Upper lobe of left lung (tissue), 6 donors: Measurements from ENCODE around the gene WDR93. TPM values are rescaled to one million over a fixed set of nuclear protein-coding genes. Genes with fewer than 3 reads are reported as not detected.
"Not testable (repeated sequence)": the region's sequence is repeated elsewhere in the genome, so short reads cannot be mapped to it uniquely, and the experiment has no call there.

Source experiments
- ATAC-seq, 2 donors: fragments of 200-7000 bp; cut with Tn5 transposase; one replicate each; pipeline ENCODE4 v1.9.1; 2022; ENCODE audit warnings: mild to moderate bottlenecking in 2 of 2, moderate library complexity in 2 of 2; ENCODE audit not compliant: low FRiP score in 2 of 2
- DNase-seq, 2 donors: peaks; one replicate each; pipeline ENCODE4 v3.0.0-alpha.2; 2019 to 2020
- H3K27ac ChIP-seq, 4 donors: fragments of 200-600 bp; sonication (generic); one replicate each; pipeline ENCODE4 v1.5.1; 2016 to 2019
- H3K27me3 ChIP-seq, 4 donors: fragments of 200-600 bp; sonication (generic); one replicate each; pipeline ENCODE4 v1.5.1; 2017 to 2019
- H3K36me3 ChIP-seq, 4 donors: fragments of 200-600 bp; sonication (generic); one replicate each; pipeline ENCODE4 v1.5.1; 2016 to 2019
- H3K4me1 ChIP-seq, 4 donors: fragments of 200-600 bp; sonication (generic); one replicate each; pipeline ENCODE4 v1.5.1; 2018 to 2019
- H3K4me3 ChIP-seq, 4 donors: fragments of 200-600 bp; sonication (generic); one replicate each; pipeline ENCODE4 v1.5.1; 2017 to 2019; ENCODE audit warnings: mild to moderate bottlenecking in 2 of 4, moderate library complexity in 1 of 4
- H3K9me3 ChIP-seq, 4 donors: fragments of 200-600 bp; sonication (generic); one replicate each; pipeline ENCODE4 v1.5.1; 2018 to 2019
- EP300 ChIP-seq, 4 donors: sonication (generic); formaldehyde crosslinking; IDR thresholded peaks; one replicate each; pipeline ENCODE4 v1.5.1; 2017; ENCODE audit warnings: antibody characterized with exemption in 4 of 4, control low read depth in 2 of 4
- POLR2A ChIP-seq, 4 donors: fragments of 450-650 bp; IDR thresholded peaks; one replicate each; pipeline ENCODE4 v1.5.1; 2016 to 2017; ENCODE audit warnings: antibody characterized with exemption in 4 of 4, mild to moderate bottlenecking in 2 of 4
- POLR2AphosphoS5 ChIP-seq, 2 donors: sonication (generic); formaldehyde crosslinking; IDR thresholded peaks; one replicate each; pipeline ENCODE4 v1.5.1; 2017; ENCODE audit warnings: antibody characterized with exemption in 2 of 2
- WGBS, 2 donors: methylation state at CpG; one replicate each; pipeline ENCODE4 v1.1.5; 2017 to 2018; 5-methylcytosine and 5-hydroxymethylcytosine counted together
- total RNA-seq, 6 donors: library from RNA; depleted of rRNA in 4 of 6; stranded (reverse); fragments of >200 nt in 4 of 6; gene quantifications; one replicate each; pipeline versions ENCODE4 v1.1.0 to v1.2.1, GENCODE V29; 2016 to 2021
- TF ChIP-seq, protein P1 (sequence below), 6 experiments: fragments of 450-650 bp in 4 of 6; fragments of 200-600 bp in 2 of 6; sonication (generic) in 2 of 6; IDR thresholded peaks; one replicate each; pipeline ENCODE4 v1.5.1; 2016 to 2019; ENCODE audit warnings: antibody characterized with exemption in 6 of 6
- donor health status: DM: no; HTN: no; CAD: no; lungs with moderate emphysema.
- donor health status: DM: no; HTN: yes; CAD: no; lungs with severe emphysema.

Gene WDR93
- total RNA-seq, 6 donors from 2014 or later = 0.31 to 7.2 (median 1.9) TPM

DNA sequence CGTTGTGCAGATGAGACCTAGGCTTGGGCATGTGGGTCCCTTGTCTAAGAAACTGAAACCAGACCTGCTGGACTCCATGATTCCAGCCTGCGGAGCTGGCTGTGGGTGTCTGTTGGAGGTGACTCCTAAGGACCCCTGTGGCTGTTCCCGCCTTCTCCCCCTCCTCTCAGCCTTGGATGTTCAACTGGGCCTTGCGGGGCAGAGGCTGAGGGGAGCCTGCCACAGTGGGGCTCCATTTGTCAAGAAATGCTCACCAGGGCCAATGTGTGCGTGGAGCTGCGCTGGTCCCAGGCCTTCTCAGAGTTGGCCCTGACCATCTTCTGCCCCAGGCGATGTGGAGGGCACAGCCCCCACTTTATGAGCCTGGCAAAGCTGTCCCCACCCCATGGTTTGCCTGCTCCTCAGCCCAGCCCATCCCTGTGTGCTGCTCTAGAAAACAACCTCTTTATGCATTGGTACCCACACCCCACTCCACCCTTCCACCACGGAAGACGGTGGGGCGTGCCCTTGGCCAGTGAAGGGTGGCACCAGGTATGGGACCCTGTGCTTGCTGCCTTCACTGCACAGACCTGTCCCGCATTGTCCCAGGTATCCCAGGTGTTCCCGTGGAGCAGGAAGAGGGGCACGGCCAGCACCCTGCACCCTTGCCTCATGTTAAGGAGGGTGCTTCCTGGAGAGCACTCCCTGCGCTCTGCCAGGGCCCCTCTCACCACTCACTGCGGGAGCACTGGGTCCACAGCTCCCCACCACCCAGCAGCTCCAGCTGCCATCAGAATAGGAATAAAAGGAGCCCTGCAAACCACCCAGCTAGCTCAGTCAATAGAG is 93.5 kb downstream of the WDR93 start:
- DNase-seq (no peak), ATAC-seq (peak; percentile 5 to 50)
- Histone ChIP-seq H3K4me3 (no peak overlapping the region), H3K36me3 (no peaks in the 10 kb centered on the region), H3K4me1 (peaks cover 0 to 4% (median 2%) of the 10 kb centered on the region in 4 donors), H3K27me3 (no peaks in the 10 kb centered on the region), H3K27ac (no peak overlapping the region), H3K9me3 (no peaks in the 10 kb centered on the region)
- WGBS, 2 donors = 85 to 91% methylated on average over 5 to 15 of the region's 15 CpGs
- TF ChIP-seq POLR2AphosphoS5 (IDR thresholded peaks at IDR 0.05) = no peak
- no peak for TF ChIP-seq EP300 (IDR thresholded peaks at IDR 0.05)

DNA sequence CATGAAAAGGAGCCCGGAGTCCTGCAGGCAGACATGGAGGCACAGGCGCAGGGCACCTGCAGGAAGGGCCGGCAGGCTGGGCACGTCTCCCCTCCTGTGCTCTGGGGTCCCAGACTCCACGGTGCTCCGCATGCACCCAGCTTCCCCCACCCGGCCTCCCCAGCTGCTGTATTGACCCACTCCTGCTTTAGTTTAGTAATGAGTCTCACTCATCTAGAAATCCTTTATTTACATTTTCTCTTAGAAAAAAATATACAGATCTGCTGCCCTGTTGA is 94.0 kb downstream of the WDR93 start:
- TF ChIP-seq EP300 (IDR thresholded peaks at IDR 0.05) (no peak), POLR2A (IDR thresholded peaks at IDR 0.05) (no peak), POLR2AphosphoS5 (IDR thresholded peaks at IDR 0.05) (no peak)
- TF ChIP-seq, protein P1, sequence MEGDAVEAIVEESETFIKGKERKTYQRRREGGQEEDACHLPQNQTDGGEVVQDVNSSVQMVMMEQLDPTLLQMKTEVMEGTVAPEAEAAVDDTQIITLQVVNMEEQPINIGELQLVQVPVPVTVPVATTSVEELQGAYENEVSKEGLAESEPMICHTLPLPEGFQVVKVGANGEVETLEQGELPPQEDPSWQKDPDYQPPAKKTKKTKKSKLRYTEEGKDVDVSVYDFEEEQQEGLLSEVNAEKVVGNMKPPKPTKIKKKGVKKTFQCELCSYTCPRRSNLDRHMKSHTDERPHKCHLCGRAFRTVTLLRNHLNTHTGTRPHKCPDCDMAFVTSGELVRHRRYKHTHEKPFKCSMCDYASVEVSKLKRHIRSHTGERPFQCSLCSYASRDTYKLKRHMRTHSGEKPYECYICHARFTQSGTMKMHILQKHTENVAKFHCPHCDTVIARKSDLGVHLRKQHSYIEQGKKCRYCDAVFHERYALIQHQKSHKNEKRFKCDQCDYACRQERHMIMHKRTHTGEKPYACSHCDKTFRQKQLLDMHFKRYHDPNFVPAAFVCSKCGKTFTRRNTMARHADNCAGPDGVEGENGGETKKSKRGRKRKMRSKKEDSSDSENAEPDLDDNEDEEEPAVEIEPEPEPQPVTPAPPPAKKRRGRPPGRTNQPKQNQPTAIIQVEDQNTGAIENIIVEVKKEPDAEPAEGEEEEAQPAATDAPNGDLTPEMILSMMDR (IDR thresholded peaks at IDR 0.05) = no peak
- no peak overlapping the region for H3K4me3 ChIP-seq
- H3K27me3 ChIP-seq = no peaks in the 10 kb centered on the region
- H3K9me3 ChIP-seq = no peaks in the 10 kb centered on the region
- no peaks in the 10 kb centered on the region for H3K36me3 ChIP-seq
- no peak overlapping the region for H3K27ac ChIP-seq
- peaks cover 0 to 4% (median 2%) of the 10 kb centered on the region in 4 donors for H3K4me1 ChIP-seq
- ATAC-seq = peak in 1 of 2 donors; percentile 4
- 72 to 89% methylated on average over 6 to 7 of the region's 7 CpGs for WGBS, 2 donors
- no peak for DNase-seq

DNA sequence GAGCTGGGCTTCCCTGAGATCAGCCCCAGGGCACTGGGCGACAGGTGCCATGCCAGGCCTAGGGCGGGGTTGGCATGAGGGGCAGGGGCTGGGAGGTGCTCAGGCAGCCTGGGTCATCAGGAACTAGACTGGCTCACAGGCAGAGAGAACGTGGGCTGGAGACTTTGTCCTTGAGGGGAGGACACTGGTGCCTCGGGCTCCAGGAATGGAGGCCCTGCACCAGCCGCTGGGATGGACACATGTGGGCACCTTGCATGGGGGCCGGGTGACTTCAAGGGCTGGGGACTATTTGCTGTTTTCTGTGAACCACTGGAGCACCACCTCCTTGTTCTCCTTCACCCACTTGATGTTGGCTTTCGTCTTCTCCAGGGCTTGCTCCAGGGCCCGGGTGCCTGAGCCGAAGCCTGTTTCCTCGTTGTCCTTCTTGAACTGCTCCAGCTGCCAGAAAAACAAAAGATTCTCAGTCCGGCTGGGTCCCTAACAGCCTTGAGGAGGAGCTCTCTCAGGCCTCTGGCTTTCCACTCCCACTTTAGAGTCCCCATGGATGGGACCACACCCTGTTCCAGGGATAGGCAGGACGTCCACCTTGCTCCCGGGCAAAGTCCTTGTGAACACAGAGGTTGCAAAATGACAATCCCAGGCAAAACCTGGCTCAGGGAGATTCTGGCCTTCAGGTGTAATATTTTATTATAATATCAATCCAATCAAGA is 94.6 kb downstream of the WDR93 start:
- no peaks in the 10 kb centered on the region for H3K27me3 ChIP-seq
- no peak overlapping the region for H3K4me3 ChIP-seq
- peak in 1 of 2 donors; percentile 72 for DNase-seq
- peak in 1 of 2 donors; percentile 38 for ATAC-seq
- peaks cover 0 to 4% (median 2%) of the 10 kb centered on the region in 4 donors for H3K4me1 ChIP-seq
- 75 to 78% methylated on average over 8 to 13 of the region's 13 CpGs for WGBS, 2 donors
- H3K36me3 ChIP-seq = no peaks in the 10 kb centered on the region
- H3K9me3 ChIP-seq = no peaks in the 10 kb centered on the region
- peak overlapping the region in 2 of 4 donors; percentile 30 to 35 for H3K27ac ChIP-seq
- no peak for TF ChIP-seq POLR2AphosphoS5 (IDR thresholded peaks at IDR 0.05)

DNA sequence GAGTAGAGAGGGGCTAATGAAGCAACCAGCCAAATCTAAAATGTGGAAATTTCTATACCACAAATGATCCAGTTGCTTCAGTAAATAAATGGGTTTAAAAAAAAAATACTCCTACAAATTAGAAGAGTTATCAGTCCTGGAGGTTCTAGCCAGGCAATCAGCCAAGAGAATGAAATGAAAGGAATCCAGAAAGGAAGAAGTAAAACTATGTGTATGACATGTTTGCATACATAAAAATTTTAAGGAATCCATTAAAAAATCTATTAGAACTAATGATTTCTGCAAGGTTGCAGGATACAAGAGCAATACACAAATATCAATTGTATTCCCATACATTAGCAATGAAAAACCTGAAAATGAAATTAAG is 95.1 kb downstream of the WDR93 start:
- Histone ChIP-seq H3K36me3 (peaks cover 0 to 5% (median 0%) of the 10 kb centered on the region in 4 donors), H3K4me1 (peaks cover 0 to 4% (median 2%) of the 10 kb centered on the region in 4 donors), H3K4me3 (no peak overlapping the region), H3K27me3 (no peaks in the 10 kb centered on the region), H3K27ac (no peak overlapping the region), H3K9me3 (no peaks in the 10 kb centered on the region)
- ATAC-seq = no peak
- no peak for DNase-seq
- TF ChIP-seq POLR2AphosphoS5 (IDR thresholded peaks at IDR 0.05) (no peak), POLR2A (IDR thresholded peaks at IDR 0.05) (no peak), EP300 (IDR thresholded peaks at IDR 0.05) (no peak)
- TF ChIP-seq, protein P1 (IDR thresholded peaks at IDR 0.05) = no peak

DNA sequence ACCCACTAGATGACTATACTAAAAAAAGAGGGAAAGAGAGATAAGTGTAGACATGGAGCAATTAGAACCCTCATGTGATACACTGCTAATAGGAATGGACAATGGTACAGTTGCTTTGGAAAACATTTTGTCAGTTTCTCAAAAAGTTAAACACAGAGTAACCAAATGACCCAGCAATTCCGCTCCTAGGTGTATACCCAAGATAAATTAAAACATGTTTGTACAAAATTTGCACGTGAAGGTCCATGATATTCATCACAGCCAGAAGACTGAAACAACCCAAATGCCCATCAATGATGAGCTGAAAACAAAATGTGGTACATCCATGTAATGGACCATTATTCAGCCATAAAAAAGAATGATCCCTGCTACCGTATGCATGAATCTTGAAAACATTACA is 97.3 kb downstream of the WDR93 start:
- Histone ChIP-seq H3K4me1 (peaks cover 0 to 4% (median 2%) of the 10 kb centered on the region in 4 donors), H3K27me3 (no peaks in the 10 kb centered on the region), H3K36me3 (peaks cover 0 to 14% (median 3%) of the 10 kb centered on the region in 4 donors), H3K4me3 (no peak overlapping the region), H3K9me3 (no peaks in the 10 kb centered on the region), H3K27ac (no peak overlapping the region)
- 92 to 94% methylated on average over 3 of the region's 3 CpGs for WGBS, 2 donors
- TF ChIP-seq, protein P1 (IDR thresholded peaks at IDR 0.05) = no peak
- TF ChIP-seq POLR2AphosphoS5 (IDR thresholded peaks at IDR 0.05) (no peak), POLR2A (IDR thresholded peaks at IDR 0.05) (no peak)
- no peak for DNase-seq
- no peak for ATAC-seq

DNA sequence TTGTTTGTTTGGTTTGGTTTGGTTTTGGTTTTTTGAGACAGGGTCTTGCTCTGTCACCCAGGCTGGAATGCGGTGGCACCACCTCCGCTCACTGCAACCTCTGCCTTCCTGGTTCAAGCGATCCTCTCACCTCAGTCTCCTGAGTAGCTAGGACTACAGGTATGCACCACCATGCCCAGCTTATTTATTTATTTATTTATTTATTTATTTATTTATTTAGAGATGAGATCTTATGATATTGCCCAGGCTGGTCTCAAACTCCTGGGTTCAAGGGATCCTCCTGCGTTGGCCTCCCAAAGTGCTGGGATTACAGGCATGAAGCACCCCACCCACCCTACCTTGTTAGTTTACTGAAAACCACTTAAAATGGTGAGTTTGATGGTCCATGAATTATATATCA is 98.0 kb downstream of the WDR93 start:
- 96 to 97% methylated on average over 4 of the region's 4 CpGs for WGBS, 2 donors
- H3K9me3 ChIP-seq, H3K4me3 ChIP-seq, ATAC-seq, H3K27me3 ChIP-seq, H3K4me1 ChIP-seq, H3K27ac ChIP-seq, DNase-seq: not testable (repeated sequence)
- H3K36me3 ChIP-seq = peaks cover 0 to 14% (median 3%) of the 10 kb centered on the region in 4 donors
